VCaP (cell line): ENCODE data around the gene RAPGEF5.

Source experiments
- H3K27ac ChIP-seq: fragments of 450-650 bp; 2 replicates; pipeline ENCODE4 v1.5.1; 2017
- TF ChIP-seq, protein P1 (sequence below): fragments of 450-650 bp; conservative IDR thresholded peaks from 2 replicates; pipeline ENCODE4 v1.5.1; 2017; ENCODE audit warnings: mild to moderate bottlenecking, moderate library complexity

The RAPGEF5 gene

DNA sequence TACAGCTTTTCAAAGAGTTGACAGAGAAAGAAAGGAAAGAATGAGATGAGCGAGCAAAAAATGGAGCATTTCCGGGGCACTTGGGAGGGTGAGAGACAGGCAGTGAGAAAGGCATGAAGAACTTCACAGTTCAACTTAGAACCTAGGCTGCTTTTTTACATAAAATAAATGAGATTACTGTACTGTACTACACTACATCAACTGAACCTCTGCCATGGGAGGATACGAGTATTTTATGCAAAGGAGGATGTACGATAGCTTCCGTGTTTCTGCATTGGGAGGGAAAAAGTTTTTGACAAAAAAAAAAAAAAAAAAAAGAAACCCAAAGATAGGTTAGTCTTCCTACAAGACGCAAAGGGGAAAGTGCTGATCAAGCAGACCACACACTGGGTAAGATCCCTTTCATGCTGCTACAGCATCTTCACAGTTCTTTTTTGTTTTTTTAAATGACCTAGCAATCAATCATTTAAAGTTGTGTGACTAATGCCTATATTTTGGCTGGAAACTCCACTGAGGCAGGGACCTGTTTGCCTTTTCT is 88.0 kb downstream of the RAPGEF5 start:
- TF ChIP-seq, protein P1, sequence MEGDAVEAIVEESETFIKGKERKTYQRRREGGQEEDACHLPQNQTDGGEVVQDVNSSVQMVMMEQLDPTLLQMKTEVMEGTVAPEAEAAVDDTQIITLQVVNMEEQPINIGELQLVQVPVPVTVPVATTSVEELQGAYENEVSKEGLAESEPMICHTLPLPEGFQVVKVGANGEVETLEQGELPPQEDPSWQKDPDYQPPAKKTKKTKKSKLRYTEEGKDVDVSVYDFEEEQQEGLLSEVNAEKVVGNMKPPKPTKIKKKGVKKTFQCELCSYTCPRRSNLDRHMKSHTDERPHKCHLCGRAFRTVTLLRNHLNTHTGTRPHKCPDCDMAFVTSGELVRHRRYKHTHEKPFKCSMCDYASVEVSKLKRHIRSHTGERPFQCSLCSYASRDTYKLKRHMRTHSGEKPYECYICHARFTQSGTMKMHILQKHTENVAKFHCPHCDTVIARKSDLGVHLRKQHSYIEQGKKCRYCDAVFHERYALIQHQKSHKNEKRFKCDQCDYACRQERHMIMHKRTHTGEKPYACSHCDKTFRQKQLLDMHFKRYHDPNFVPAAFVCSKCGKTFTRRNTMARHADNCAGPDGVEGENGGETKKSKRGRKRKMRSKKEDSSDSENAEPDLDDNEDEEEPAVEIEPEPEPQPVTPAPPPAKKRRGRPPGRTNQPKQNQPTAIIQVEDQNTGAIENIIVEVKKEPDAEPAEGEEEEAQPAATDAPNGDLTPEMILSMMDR: no peak
- no peak overlapping the region for H3K27ac ChIP-seq

DNA sequence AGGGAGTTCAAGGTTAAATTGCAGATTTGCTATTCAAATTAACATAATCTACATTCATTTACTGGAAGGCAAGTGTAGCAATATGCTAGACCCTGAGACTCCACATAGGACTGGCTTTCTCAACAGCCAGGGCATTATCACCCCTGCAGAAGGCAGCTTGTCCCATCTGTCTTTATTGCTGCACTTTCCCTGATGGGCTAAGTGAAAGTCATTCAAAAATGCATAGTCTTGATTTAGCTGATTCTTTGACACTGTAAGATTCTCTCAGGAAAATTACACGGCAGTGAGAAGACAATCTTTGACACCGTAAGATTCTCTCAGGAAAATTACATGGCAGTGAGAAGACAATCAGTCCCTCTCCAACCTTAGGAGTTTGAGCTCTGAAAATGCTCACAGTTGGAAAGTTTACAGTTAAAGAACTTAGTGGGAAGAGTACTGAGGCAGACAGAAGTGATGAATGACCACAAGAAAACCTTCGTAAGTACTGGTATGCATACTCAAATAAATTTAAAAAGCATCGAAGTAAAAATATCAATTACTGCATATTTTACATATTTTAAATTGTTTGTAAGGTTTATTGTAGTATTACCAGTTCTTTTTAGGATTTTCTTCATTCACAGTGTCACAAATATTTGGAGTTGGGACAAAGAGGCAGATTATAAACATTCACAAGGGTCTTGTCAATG is 88.9 kb downstream of the RAPGEF5 start:
- no peak overlapping the region for H3K27ac ChIP-seq
- TF ChIP-seq, protein P1: no peak

DNA sequence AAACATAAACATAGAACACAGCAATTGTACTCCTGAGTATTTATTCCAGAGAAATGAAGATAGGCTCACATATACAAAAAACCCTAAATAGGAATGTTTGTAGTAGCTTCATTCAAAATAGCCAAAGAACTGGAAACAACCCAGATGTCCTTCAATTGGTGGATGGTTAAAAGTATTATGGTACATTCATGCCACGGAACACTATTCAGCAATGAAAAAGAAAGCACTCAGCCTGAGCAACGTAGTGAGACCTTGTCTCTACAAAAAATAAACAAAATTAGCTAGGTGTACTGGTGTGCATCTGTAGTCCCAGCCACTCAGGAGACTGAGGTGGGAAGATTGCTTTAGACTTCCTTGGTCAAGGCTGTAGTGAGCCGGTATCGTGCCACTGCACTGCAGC is 94.4 kb downstream of the RAPGEF5 start:
- TF ChIP-seq, protein P1: no peak
- H3K27ac ChIP-seq: no peak overlapping the region

DNA sequence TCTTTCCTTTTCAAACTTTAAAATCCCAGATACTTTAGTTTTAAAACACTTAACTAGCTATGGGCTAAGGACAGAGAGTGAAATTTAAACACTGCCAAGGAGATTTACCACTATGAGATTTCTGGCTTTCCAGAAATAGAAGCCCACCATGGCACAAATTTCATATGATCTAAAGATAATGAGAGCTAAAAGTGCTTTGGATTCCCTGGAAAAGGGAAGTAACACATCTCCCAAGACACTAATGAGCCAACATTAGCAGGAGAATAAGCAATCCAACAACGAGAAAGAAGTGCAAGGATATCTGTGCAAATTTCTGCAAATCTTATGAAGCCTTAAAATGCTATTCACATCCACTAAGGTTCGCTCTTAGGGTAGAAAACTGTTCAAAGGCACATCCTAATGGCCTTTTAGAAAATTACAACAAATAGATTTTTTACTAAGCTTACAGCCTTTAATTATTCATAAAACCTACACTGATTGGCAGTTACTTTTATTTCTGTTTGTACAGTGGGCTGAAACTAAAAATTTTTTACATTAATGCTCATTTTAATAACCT is 100.3 kb downstream of the RAPGEF5 start:
- H3K27ac ChIP-seq: no peak overlapping the region
- TF ChIP-seq, protein P1: no peak

DNA sequence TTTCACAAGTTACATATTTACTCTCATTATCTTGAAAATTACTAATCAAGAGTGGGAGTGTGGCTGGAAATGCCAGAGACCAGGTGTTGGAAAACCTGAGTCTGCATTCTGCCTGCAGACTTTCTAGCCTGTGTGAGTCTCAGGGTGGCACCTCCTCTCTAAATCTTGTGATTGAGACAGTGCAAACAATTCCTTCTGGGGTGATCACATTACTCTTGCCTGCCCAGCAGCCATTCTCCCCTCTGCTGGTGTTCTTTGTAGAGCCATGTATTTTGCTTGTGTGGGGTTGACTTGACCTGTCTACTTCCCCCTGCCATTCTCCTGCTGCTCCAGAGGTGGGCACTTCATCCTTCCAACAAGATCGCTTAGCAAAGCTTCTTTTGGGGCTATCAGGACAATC is 101.1 kb downstream of the RAPGEF5 start:
- TF ChIP-seq, protein P1: no peak
- no peak overlapping the region for H3K27ac ChIP-seq

DNA sequence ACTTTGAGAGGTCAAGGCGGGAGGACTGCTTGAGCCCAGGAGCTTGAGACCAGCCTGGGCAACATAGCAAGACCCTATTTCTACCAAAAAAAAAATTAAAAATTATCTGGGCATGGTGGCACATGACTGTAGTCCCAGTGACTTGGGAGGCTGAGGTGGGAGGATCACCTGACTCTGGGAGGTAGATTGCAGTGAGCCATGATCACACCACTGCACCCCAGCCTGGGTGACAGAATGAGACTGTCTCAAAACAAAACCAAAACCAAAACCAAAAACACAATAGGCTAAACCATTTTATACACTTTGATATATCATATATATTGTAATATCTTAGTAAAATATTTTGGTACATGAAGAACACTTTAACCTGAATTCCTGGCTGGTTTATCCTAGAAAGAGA is 101.6 kb downstream of the RAPGEF5 start:
- TF ChIP-seq, protein P1: no peak
- no peak overlapping the region for H3K27ac ChIP-seq

DNA sequence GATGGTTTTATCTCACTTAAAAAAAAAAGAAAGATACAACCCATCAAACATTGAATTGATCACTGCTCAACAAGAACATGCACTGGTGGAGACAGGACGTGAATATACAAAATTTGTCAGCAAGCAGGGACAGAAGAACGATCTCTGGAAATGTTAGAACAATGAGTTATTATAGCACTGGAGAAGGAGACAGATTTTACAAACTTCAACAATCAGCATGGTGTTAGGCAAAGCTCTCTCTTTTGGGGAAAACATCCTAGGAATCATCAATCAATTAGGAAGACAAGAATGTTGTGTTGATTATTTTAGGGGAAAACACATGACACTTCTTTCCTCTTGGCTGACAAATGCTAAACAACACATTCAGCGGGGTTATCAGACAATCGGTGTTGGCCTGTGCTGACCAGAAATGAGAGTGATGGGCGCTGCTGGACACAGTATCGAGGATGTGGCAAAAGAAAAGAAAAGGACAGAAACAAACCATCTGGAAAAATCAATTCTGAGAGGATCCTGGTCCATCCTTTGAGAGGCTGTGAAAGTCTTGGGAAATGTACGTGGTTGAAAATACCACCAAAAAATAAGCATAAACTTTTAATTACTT is 103.9 kb downstream of the RAPGEF5 start:
- TF ChIP-seq, protein P1: no peak
- H3K27ac ChIP-seq: no peak overlapping the region
